Superior temporal gyrus (tissue), 1 donor: ENCODE data around the gene SYS1.

Source experiments
- DNase-seq: peaks from one replicate; pipeline ENCODE4 v3.0.0-alpha.2; 2016; ENCODE audit errors: extremely low spot score

The SYS1 gene

GRCh38 chr20:45355209-45356084, 7.5 kb upstream of the SYS1 start:
- DNase-seq = no peak

GRCh38 chr20:45358282-45359068, 4.5 kb upstream of the SYS1 start:
- peak; percentile 80 for DNase-seq

- no peak for DNase-seq
Measured at GRCh38 chr20:45359069-45359405, 3.9 kb upstream of the SYS1 start.

GRCh38 chr20:45359406-45360148, 3.4 kb upstream of the SYS1 start:
- DNase-seq = no peak

GRCh38 chr20:45361793-45362192, 1.2 kb upstream of the SYS1 start:
- no peak for DNase-seq

- no peak for DNase-seq
Measured at GRCh38 chr20:45363611-45364492, 896 bp downstream of the SYS1 start.

GRCh38 chr20:45365444-45365970, 2.6 kb downstream of the SYS1 start:
- DNase-seq = no peak

GRCh38 chr20:45366192-45366591, 3.2 kb downstream of the SYS1 start:
- DNase-seq = no peak

GRCh38 chr20:45366631-45367030, 3.7 kb downstream of the SYS1 start:
- DNase-seq = no peak

GRCh38 chr20:45367126-45367525, 4.2 kb downstream of the SYS1 start:
- no peak for DNase-seq

GRCh38 chr20:45368221-45368980, 5.4 kb downstream of the SYS1 start:
- no peak for DNase-seq

- DNase-seq = no peak
Measured at GRCh38 chr20:45370571-45371160, 7.7 kb downstream of the SYS1 start.

GRCh38 chr20:45372241-45372640, 9.3 kb downstream of the SYS1 start:
- no peak for DNase-seq

GRCh38 chr20:45372646-45373352, 9.8 kb downstream of the SYS1 start:
- no peak for DNase-seq

GRCh38 chr20:45373353-45374100, 10.6 kb downstream of the SYS1 start:
- DNase-seq = peak; percentile 93

GRCh38 chr20:45374101-45374467, 11.1 kb downstream of the SYS1 start:
- DNase-seq = no peak

GRCh38 chr20:45374966-45375365, 12.0 kb downstream of the SYS1 start:
- no peak for DNase-seq

GRCh38 chr20:45377269-45377668, 14.3 kb downstream of the SYS1 start:
- DNase-seq = no peak

GRCh38 chr20:45378191-45378590, 15.2 kb downstream of the SYS1 start, which contains the start of gene TP53TG5:
Gene TP53TG5, minus strand, starts transcription at chr20:45378325. Its CDS starts 89 bp downstream, at chr20:45378236.
- DNase-seq = peak; percentile 81
